Dermis blood vessel endothelial cell (primary cell): ENCODE results near the gene PTGFR. TPM values are rescaled to one million over a fixed set of nuclear protein-coding genes. Genes with fewer than 3 reads are reported as not detected.

ENCODE experiments used
- total RNA-seq: library from RNA; depleted of rRNA; stranded (reverse); fragments of >200 nt; gene quantifications from 2 replicates; pipeline ENCODE4 v1.2.3, GENCODE V29; 2014

Gene PTGFR
- total RNA-seq, 1 donor from 2014 or later, result 0.34 TPM

Other genes starting within 250 kb of the PTGFR start
- gene IFI44L, start 129.5 kb downstream of the PTGFR start, total RNA-seq, result 0.51 and 1.7 TPM in 2 replicates
- gene IFI44, start 158.9 kb downstream of the PTGFR start, total RNA-seq, result 9.5 and 17.3 TPM in 2 replicates